Fibroblast of pulmonary artery (primary cell): ENCODE results near the gene MFSD12.

Source experiments
- DNase-seq: peaks from one replicate; pipeline ENCODE4 v3.0.0-alpha.2; 2010; ENCODE audit warnings: low read depth
- H3K4me3 ChIP-seq: replicated peaks from 2 replicates; pipeline ENCODE4 v1.5.1; 2011; ENCODE audit warnings: low read depth, mild to moderate bottlenecking, control low read depth, low read length, moderate library complexity
- CTCF ChIP-seq: IDR thresholded peaks from 2 replicates; pipeline ENCODE4 v1.5.1; 2011; ENCODE audit warnings: mild to moderate bottlenecking, control low read depth, low read length, inconsistent platforms; ENCODE audit errors: missing control alignments

MFSD12 gene

GRCh38 chr19:3604227-3604986 lies 47.0 kb upstream of the MFSD12 start:
- no peak for DNase-seq
- no peak overlapping the region for H3K4me3 ChIP-seq
- TF ChIP-seq CTCF: no peak

- no peak for DNase-seq
- TF ChIP-seq CTCF: no peak
- H3K4me3 ChIP-seq: no peak overlapping the region
Observed at GRCh38 chr19:3603121-3603811, 45.9 kb upstream of the MFSD12 start.

GRCh38 chr19:3601021-3601420 lies 43.6 kb upstream of the MFSD12 start:
- H3K4me3 ChIP-seq: no peak overlapping the region
- no peak for DNase-seq
- TF ChIP-seq CTCF: no peak

GRCh38 chr19:3599776-3600187 lies 42.4 kb upstream of the MFSD12 start:
- no peak for DNase-seq
- H3K4me3 ChIP-seq: no peak overlapping the region
- TF ChIP-seq CTCF: peak; percentile 16

GRCh38 chr19:3595521-3596061 lies 38.2 kb upstream of the MFSD12 start:
- DNase-seq: no peak
- no peak for TF ChIP-seq CTCF
- H3K4me3 ChIP-seq: no peak overlapping the region

- TF ChIP-seq CTCF: no peak
- no peak overlapping the region for H3K4me3 ChIP-seq
- DNase-seq: no peak
Observed at GRCh38 chr19:3593156-3593555, 35.8 kb upstream of the MFSD12 start.
